Umbilical cord (tissue), 2 donors: ENCODE data around the gene ACER3. TPM values are rescaled to one million over a fixed set of nuclear protein-coding genes. Genes with fewer than 3 reads are reported as not detected.

ENCODE experiments used
- DNase-seq: peaks from one replicate; pipeline ENCODE4 v3.0.0-alpha.2; 2015; ENCODE audit warnings: low spot score
- total RNA-seq: library from RNA; depleted of rRNA; stranded (reverse); fragments of >200 nt; gene quantifications from one replicate; pipeline ENCODE4 v1.2.3, GENCODE V29; 2014; ENCODE audit warnings: low replicate concordance; ENCODE audit not compliant: insufficient read depth

The ACER3 gene
- total RNA-seq, 1 donor from 2014 or later, result 16.1 TPM

DNA sequence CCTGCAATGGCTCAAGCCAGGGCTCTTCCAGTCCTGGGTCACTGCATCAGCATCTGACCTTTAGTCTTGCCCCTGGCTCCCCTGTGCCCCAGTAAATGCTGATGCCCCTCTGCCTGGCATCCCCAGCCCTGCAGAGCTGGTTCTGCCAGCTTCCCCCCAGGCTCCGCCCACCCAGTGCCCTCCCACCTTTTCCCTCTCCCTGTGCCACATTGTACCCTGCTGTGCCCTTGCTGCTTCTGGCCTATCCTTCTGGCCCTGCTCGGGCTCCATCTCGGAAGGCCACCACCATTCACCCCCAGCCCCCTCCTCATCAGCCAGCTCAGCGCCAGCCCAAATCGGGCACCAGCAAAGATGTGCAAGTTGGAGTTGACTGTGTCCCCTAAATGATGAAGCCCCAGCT lies 213.5 kb downstream of the ACER3 start:
- no peak for DNase-seq

DNA sequence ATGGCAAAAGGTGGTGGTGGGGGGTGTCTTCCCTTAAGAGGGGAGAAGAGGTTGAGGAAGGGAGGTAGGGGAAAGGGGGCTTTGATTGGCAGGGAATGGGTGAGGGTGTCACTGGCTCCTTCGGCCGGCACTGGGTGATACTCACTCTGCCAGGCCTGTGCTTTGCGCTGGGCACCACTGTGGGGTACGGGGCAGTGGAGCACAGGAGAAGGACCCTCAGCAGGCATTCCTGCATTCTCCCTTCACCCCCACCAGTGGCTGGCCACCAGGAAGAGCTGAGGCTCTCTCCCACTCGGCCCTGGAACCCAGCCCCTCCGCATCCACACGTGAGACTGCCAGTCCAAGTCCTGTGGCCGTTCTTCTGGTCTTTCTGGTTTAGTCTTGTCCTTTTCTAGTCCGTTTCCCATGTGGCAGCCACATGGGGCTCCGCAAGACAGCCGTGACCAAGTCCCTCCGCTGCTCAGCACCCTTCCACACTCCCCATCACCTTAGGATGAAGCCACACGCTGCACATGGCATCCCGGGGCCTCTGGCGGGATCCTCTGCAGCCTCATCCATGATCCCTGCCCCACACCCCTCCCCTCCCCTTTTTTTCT lies 214.0 kb downstream of the ACER3 start:
- DNase-seq, result no peak

DNA sequence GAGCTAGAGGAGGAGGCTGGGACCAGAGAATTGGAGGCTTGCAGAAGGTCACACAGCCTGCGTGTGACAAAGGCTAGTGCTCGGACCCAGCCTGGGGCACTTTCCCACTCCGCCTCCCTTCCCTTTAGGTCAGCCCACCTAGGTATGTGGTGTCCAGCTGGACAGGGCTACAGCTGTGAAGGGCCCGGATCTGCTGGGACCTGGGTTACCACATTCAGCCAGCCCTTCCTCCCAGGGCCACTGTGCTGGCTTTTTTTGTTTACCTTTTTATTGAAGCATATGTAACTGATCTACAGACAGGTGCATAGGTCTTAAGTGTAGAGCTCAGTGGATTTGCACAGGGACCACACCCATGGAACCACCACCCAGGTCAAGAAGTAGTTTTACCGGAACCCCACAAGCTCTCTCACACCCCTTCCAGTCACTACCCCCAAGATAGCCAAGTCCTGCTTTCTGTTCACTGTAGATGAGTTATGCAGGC lies 214.7 kb downstream of the ACER3 start:
- no peak for DNase-seq

Other genes with a start within 250 kb of the ACER3 start
- 47.2 TPM for gene LRRC32, start 190.2 kb upstream of the ACER3 start, total RNA-seq
- 13.5 TPM for gene TSKU, start 77.6 kb upstream of the ACER3 start, total RNA-seq
- 0.24 TPM for gene B3GNT6, start 173.5 kb downstream of the ACER3 start, total RNA-seq
- gene CAPN5, start 206.1 kb downstream of the ACER3 start, total RNA-seq, result 2.4 TPM
- gene OMP, start 241.9 kb downstream of the ACER3 start, total RNA-seq, result not detected